GM12875 (cell line): Measurements from ENCODE around the gene LDLRAD2.

Experiments
- H3K4me3 ChIP-seq: one replicate; pipeline ENCODE4 v1.5.1; 2011; ENCODE audit warnings: low read depth, low read length, control low read depth
- TF ChIP-seq, protein P1 (sequence below): IDR thresholded peaks from 2 replicates; pipeline ENCODE4 v1.5.1; 2011; ENCODE audit warnings: low read depth, mild to moderate bottlenecking, control low read depth, inconsistent platforms, low read length, moderate library complexity, borderline replicate concordance; ENCODE audit not compliant: insufficient read depth

LDLRAD2 gene

GRCh38 chr1:21854751-21855131, 42.7 kb downstream of the LDLRAD2 start:
- TF ChIP-seq, protein P1, sequence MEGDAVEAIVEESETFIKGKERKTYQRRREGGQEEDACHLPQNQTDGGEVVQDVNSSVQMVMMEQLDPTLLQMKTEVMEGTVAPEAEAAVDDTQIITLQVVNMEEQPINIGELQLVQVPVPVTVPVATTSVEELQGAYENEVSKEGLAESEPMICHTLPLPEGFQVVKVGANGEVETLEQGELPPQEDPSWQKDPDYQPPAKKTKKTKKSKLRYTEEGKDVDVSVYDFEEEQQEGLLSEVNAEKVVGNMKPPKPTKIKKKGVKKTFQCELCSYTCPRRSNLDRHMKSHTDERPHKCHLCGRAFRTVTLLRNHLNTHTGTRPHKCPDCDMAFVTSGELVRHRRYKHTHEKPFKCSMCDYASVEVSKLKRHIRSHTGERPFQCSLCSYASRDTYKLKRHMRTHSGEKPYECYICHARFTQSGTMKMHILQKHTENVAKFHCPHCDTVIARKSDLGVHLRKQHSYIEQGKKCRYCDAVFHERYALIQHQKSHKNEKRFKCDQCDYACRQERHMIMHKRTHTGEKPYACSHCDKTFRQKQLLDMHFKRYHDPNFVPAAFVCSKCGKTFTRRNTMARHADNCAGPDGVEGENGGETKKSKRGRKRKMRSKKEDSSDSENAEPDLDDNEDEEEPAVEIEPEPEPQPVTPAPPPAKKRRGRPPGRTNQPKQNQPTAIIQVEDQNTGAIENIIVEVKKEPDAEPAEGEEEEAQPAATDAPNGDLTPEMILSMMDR = no peak
- H3K4me3 ChIP-seq = no peak overlapping the region

DNA sequence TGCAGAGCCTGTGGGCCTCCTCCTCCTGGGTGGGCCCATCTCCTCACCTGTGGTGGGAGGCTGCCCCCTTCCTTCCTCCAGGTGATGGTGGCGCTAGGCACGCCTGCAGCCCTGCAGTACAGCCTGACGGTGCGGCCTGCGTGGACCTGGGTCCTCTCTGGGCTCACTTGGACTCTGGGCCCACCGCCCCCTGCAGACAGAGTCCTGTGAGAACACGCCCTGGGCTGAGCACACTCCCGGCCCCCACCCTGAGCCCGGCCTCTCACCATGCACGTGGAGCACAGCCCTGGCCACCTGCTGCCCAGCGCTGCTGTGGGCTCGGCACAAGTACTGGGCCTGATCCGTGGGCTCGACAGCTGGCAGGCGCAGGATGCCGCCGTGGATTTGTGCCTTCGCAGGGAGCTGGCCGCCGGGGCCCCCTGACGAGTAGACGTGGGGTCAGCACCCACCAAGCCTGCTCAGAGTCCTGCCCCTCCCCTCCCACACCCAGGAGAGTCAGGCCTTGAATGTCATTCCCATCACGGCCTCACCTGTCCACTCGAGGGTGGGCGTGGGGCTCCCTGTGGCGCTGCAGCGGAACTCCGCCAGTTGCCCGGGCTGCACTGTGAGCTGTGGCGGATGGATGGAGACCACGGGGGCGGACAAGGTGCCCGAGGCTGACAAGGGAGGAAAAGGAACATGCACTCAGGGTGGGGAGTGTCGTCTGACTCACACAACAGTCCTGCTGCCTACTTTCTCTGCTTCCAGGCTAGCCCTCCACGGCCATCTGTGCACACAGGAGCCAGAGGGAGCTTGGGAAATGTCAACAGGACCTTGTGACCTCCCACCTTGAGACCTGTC, 43.4 kb downstream of the LDLRAD2 start:
- TF ChIP-seq, protein P1 = no peak
- no peak overlapping the region for H3K4me3 ChIP-seq

DNA sequence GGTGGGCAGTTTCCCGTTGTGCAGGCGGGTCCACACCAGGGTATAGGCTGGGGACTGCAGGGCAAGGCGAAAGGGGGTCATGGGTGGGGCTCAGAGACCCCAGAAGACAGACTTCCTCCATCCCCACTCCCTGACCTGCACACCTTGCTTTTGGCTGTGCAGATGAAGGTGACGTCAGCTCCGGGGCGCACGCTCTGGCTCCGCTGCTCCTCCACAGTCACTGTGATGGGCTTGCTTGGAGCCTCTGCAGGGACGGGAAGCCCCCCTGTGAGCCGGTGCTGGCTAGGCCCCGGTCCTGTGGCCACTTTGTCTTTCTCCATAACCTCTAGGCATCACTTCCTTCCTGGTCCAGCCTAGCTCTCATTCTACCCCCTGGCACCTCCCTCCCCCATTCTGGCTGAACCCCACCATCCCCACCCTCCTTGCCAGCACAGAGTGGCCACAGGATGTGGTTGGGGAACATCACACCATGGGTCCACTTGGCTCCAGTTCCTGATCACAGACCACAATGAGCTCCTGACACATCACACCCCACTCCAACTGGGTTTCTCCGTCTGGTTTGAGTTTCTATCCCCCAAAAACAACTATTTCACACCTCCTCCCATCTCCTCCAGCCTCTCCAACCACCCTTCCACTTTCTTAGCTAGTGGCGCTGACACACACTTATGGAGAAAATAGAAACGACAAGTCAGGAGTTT, 45.2 kb downstream of the LDLRAD2 start:
- TF ChIP-seq, protein P1 = no peak
- no peak overlapping the region for H3K4me3 ChIP-seq

DNA sequence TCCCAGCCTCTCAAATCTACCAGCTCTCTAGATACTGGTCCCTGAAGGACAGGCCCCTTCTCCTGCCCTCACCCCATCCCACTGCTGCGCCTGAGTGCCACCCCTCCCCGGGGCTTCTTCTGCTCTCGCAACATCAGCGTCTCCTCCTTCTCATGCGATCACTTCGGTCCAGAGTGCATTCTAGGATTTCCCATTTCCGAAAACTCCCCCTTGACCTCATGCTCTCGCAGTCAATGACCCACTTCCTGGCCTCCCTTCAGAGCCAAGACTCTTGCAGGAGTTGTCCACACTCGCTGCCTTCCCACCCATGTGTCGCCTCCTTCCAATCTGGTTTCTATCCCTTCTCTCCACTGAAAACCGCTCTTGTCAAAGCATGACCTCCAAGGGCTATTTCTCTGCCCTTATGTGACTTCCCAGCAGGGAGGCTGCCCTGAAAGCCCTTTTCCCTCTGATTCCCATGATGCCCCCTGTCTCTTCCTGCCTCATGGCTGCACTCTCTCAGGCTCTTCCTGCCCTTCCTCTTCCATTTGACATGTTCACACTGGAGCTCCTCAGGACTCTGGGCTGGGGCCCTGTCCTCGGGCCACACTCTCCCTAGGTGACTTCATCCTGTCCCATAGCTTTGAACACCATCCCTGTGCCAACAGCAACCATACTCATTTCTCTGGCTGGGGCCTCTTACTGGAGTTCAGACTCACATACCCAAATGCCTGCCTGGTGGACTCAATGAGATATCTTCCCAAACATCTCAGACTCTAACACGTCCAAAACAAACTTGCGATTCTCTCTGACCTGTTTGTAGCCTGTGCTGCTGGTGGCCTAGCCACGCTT, 46.0 kb downstream of the LDLRAD2 start:
- H3K4me3 ChIP-seq = no peak overlapping the region
- TF ChIP-seq, protein P1 = no peak

DNA sequence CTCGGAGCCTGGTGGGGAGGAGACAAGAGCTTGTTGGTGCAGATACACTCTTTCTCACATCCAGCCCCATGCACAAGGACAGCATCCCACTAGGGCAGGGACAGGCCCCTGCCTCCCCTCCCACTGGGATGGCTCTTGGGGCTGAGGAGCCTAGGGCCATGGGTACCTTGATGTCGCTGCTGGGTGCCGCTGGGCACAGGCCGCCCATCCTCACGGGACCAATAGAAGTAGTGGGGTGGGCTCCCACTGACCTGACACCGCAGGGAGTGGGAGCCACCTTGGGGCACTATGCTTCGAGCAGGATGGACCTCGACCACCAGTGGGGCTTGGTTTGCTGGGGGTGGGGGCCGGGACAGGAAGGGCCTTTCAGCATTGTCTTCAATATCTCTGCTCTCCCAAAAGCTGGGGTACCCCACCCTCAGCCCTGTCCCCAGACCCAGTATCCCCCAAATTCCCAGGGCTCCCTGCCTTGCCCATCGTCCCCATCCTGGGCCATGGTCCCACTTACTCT, 47.7 kb downstream of the LDLRAD2 start:
- no peak overlapping the region for H3K4me3 ChIP-seq
- TF ChIP-seq, protein P1 = no peak

DNA sequence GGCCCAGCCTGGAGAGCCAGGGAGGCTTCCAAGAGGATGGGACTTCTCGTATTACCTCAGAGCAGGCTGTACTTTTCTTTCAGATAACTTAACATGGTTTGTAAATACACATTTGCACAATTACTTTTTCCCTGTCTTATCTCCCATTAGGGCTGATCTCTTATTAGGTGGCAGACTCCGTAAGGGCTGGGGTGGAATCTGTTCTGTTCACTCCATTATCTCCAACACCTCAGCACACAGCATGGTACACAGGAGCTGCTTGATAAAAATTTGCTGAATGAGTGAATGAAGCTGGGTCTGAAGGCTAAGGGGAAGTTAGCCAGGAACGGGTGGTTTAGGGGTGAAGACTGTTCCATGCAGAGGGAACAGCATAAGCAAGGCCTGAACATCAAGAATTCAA, 48.9 kb downstream of the LDLRAD2 start:
- H3K4me3 ChIP-seq = no peak overlapping the region
- TF ChIP-seq, protein P1 = no peak
